NCI-H69 (cell line): ENCODE measurements around the gene ZSWIM2.
"Not testable (repeated sequence)": the region's sequence is repeated elsewhere in the genome, so short reads cannot be mapped to it uniquely, and the experiment has no call there.

Source experiments
- DNase-seq: peaks from one replicate; lab custom pipeline; 2025; lab: John Stamatoyannopoulos, UW

Gene ZSWIM2

GRCh38 chr2:186841940-186842339 is 7.0 kb downstream of the ZSWIM2 start:
- peak; percentile 44 for DNase-seq

GRCh38 chr2:186835628-186836027 is 13.3 kb downstream of the ZSWIM2 start:
- DNase-seq: no peak

- no peak for DNase-seq
Observed at GRCh38 chr2:186827862-186828492, 21.0 kb downstream of the ZSWIM2 start.

DNA sequence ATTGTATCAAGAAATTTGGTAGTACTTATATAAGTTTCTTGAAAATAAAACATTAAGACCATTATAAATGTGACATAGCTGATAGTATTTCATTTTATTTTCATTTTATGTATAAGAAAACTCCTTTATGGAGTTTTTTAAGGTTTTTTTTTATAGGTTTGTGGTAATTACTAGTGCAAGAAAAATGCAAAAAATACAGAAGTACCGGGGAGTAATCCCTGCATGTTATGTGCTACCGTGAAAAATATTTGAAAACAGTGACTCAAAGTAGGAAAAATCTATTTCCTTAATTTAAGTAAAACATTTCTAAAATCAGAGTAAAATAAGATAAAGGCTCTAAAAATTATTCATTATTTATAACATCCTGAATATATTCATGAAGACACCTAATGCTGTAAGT is 21.6 kb downstream of the ZSWIM2 start:
- no peak for DNase-seq

GRCh38 chr2:186822323-186822722 is 26.6 kb downstream of the ZSWIM2 start:
- DNase-seq: peak; percentile 84

DNA sequence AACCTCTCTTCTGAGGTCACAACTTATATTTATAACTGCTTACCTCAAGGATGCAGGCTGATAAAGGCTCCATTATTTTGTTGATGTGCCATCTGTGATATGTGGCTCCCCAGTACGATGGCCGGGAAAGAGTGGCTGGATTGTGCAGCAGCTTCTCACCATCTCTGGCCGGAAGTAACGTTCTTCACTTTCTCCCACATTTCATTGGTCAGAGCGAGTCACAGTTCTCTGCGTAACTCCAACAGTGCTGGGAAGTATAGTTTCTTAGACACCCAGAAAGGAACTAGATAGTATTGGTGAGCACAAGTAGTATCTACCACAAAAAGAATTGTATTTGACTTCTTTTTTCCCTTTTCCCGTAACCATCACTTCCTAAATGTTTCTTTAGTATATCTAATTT is 28.7 kb downstream of the ZSWIM2 start:
- DNase-seq: no peak

GRCh38 chr2:186811760-186812159 is 37.2 kb downstream of the ZSWIM2 start:
- DNase-seq: not testable (repeated sequence)

DNA sequence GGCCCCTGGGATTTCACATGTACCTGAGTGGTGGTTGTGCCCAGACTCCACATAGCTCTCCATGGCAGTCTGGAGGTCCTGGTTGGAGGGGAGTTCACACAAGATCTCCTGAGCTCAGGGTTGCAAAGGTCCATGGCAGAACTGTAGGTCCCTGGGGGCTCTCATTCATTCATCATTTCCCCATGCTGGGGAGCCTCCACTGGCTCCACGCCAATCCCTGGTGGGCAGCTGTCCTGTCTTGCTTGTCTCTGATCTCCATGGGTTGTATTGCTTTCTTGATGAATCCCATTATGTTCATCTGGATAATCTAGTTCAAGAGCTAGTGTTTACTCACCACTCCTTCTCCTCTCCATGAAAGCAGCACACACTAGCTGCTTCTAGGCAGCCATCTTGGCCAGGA is 42.4 kb downstream of the ZSWIM2 start:
- DNase-seq: peak; percentile 25

DNA sequence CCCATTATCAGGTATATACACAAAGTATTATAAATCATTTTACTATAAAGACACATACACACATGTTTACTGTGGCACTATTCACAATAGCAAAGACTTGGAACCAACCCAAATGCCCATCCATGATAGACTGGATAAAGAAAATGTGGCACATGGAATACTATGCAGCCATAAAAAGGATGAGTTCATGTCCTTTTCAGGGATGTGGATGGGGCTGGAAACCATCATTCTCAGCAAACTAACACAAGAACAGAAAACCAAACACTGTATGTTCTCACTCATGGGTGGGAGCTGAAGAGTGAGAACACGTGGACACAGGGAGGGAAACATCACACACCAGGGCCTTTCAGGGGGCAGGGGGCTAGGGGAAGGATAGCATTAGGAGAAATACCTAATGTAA is 50.4 kb downstream of the ZSWIM2 start:
- not testable (repeated sequence) for DNase-seq

GRCh38 chr2:186784930-186785329 is 64.0 kb downstream of the ZSWIM2 start:
- no peak for DNase-seq

DNA sequence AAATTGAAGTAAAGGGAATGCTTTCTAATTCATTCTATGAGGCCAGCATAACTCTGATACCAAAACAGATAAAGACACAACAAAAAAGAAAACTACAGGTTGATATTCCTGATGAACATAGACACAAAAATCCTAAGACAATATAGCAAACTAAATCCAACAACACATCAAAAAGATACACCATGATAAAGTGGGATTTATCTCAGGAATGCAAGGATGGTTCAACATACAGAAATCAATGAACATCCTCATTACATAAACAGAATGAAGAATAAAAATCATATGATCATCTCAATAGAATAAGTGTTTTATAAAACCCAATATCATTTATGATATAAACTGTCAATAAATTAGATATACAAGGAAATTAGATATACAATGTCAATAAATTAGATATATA is 65.7 kb downstream of the ZSWIM2 start:
- DNase-seq: no peak

DNA sequence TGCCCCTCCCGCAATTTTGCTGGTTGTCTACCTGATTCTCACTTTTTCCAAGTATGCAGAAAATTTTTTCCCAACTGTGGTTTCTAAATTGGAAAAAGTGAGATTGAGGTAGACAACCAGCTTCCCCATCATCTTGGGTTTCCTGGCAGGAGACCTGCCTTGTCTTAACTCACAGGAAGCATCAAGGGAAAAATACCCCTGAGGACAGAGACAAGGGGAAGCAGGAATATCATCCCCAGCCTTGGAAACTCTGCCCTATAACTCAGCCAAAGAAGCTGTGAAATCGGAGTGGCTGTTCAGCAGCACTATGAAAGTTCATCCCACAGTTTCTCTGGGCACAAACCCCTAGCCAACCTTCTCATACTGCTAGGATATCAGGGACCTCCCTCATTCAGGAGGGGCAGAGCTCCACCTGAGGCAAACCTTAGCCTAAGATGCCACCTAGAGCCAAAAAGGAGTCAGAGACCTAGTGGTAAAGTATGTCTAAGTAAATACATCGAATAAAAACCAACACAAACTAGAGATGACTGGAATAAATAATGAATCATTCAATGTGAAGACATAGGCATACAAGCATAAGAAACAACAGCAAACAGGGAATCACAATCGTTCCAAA is 68.2 kb downstream of the ZSWIM2 start:
- DNase-seq: peak; percentile 64
